Measurements from ENCODE around the gene VPS52.
A peak's percentile ranks its signal among the peaks of the same experiment; 100 is the strongest.

Gene VPS52

GRCh38 chr6:33271468-33272274, at the start of gene VPS52, which contains the start of gene RPS18:
Gene VPS52, minus strand, starts transcription at chr6:33271876. Its CDS starts 201 bp downstream, at chr6:33271675.
Gene RPS18, plus strand, starts transcription at chr6:33272075. Its CDS starts 45 bp downstream, at chr6:33272120.
- peak; percentile 65 for DNase-seq (ENCODE audit: low read depth)

DNA sequence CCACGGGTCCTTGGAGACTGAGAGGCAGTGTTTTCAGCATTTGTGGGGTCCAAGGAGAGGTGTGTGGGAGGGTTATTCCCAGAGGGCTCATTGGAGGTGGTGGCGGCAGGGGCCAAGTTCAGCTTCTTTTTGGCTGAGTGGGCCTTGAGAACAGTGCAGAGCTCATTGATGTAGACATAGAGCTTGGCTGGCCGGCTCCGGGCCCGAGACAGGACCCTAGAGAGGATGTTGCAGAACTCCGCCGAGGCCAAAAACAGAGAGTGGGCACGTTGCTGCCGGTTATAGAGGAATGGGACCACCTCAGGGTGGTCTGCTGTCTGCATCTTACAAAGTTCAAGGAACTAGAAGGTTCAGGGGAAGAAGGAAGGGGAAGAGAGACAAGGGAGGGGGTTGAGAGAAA, 49.6 kb upstream of the VPS52 start:
- no peak for DNase-seq (ENCODE audit: low read depth)

DNA sequence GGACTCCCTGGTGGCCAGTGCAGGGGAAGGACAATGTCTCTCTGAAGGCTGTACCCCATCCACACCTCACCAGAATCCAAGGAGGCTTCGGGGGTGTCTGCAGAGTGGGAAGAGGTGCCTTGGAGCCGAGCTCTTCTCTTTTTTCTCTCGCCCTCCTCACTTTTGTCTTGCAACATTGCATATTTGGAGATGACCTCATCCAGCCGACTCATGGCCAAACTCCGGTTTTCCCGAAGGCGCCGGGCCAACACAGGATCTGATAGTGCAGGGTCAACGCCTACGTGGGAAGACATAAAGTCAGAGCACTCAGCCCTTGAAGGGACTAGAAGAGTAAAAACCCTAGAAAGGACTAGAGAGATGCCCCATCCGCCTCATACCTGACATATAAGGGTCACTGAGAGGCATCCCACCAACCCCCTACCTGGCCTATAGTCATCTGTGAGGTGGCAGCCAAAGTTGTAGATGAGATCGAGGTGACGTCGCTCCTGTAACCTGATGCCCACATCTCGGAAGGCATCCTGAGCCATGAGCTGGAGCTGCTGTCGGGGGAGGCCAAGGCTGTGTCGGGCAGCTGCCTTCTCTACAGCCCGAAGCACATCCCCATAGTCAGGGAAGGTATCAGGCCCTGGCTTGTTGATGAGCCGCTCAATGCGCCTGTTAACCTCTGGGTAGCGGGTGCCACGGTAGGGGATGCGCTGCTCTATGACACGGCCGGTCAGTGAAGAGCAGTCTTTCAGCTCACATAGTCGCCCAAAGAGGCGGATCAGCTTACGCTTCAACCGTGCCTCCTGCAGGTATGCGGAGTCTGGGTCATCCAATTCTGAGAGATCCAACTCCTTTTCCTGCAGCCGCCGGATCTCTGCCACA, 48.9 kb upstream of the VPS52 start:
- no peak for DNase-seq (ENCODE audit: low read depth)

GRCh38 chr6:33319939-33320314, 48.3 kb upstream of the VPS52 start:
- no peak for DNase-seq (ENCODE audit: low read depth)

GRCh38 chr6:33318426-33319073, 46.9 kb upstream of the VPS52 start:
- no peak for DNase-seq (ENCODE audit: low read depth)

GRCh38 chr6:33317669-33318425, 46.2 kb upstream of the VPS52 start, which contains the start of gene ZBTB22:
Gene ZBTB22, minus strand, starts transcription at chr6:33317744. Its CDS starts 828 bp downstream, at chr6:33316916.
- DNase-seq (ENCODE audit: low read depth): peak; percentile 96

GRCh38 chr6:33317419-33317668, 45.7 kb upstream of the VPS52 start:
- DNase-seq (ENCODE audit: low read depth): peak; percentile 48

DNA sequence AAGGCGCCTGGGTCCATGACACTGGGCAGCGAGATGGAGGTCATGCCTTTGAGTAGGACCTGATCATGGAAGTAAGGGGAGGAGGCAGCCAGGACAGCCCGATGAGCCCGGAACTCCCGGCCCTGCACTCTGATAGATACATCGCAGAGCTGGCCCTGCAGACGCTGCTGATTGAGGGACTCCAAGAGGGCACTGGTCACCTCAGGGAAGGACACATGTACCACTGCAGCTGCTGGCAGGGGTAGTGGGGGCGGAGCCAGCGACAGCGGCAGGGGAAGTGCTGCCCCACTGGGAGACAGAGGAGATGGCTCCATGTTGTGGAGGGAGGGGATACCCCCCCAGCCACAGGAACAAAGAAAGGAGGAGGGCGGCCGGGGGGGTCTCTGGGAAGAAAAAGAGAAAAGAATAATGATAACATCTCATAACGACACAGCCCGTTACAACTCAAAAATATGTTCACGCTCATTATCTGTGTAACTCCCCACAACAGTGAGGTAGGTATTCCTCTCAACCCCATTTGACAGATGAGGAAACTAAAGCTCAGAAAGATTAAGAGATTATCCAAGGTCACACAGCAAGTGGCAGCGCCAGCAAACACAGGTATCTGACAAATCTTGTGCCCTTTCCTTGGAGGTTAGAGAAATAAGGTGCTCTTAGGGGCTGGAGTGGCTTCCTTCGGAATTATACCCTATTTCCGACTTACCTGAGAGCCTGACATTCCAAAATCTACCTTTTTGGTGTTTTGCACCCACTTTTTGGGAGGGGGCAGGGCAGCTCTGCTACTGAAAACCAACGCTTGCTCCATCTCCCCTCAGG, 45.1 kb upstream of the VPS52 start:
- DNase-seq (ENCODE audit: low read depth): no peak

DNA sequence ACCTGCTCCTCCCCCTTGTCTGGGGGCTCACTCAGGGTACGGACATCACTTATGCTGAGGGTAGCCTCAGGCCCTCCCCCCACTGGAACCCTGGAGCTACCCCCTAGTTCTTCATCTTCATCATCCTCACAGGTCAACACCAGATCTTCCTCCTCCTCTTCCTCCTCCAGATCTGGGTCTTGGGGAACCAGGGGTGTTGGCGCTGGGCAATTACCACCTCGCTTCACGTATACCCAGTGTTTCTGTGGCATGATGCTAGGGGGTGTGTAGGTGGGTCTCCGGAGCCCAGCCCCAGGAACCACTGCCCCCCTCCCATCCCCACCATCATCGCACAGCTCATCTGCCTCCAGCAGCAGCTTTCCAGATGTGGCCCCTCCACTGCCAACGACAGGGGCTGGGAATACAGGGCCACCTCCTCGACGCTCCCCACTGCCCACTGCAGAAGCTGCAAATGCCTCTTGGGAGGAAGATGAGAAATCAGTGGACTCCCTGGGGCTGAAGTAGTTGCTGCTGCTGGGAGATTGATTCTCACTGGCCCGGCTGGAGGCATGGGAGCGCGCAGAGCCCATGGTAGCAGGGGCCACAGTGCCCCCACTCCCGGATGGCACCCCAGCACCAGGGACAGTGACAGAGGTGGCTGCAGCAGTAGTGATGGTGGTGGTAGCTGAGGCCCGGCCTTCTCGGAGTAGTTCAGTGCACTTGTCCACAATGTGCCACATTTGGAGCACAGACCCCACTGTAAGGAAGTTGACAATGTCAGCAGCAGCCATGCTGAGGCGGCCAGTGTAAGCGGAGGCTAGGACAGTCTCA, 44.3 kb upstream of the VPS52 start:
- no peak for DNase-seq (ENCODE audit: low read depth)

- no peak for DNase-seq (ENCODE audit: low read depth)
These were observed 43.5 kb upstream of the VPS52 start for GRCh38 chr6:33314943-33315792.

DNA sequence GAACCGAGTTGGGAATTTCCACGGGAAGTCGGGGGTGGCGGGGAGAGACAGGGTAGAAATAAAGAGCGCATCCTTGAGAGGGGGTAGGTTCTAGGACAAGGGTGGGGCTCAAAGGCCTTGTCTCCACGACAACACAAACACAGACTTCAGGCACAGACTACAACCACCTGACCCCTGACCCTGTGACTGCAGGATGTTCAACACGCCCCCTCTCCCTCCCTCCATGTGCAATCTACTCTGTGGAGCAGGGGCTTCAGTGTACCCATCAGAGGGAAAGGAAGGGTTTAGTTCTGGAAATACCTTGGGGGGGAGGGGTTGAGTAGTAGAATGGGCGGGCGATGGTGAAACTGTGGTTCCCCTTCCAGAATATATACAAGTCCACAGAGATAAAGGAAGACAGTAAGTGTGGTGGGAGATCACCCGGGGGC, 42.9 kb upstream of the VPS52 start:
- no peak for DNase-seq (ENCODE audit: low read depth)

GRCh38 chr6:33313709-33314514, 42.2 kb upstream of the VPS52 start, which contains the start of gene TAPBP:
Gene TAPBP, minus strand, starts transcription at chr6:33314078. Its CDS starts 37 bp downstream, at chr6:33314041.
- DNase-seq (ENCODE audit: low read depth): peak; percentile 65

GRCh38 chr6:33313105-33313708, 41.5 kb upstream of the VPS52 start:
- DNase-seq (ENCODE audit: low read depth): no peak

GRCh38 chr6:33312361-33313104, 40.9 kb upstream of the VPS52 start:
- DNase-seq (ENCODE audit: low read depth): peak; percentile 53

GRCh38 chr6:33306356-33306755, 34.7 kb upstream of the VPS52 start:
- DNase-seq (ENCODE audit: low read depth): no peak

- no peak for DNase-seq (ENCODE audit: low read depth)
These were observed 33.4 kb upstream of the VPS52 start for GRCh38 chr6:33305052-33305451.

- DNase-seq (ENCODE audit: low read depth): no peak
These were observed 32.5 kb upstream of the VPS52 start for GRCh38 chr6:33304216-33304615.
